Calu3 (cell line): ENCODE data around the gene TNKS1BP1. TPM values are rescaled to one million over a fixed set of nuclear protein-coding genes. Genes with fewer than 3 reads are reported as not detected.

Experiments
- BruUV-seq: library from RNA; stranded (reverse); fragments of 400-500 nt; replicated peaks from 2 replicates; lab custom pipeline; 2021; lab: Mats Ljungman, UMichigan
- CTCF ChIA-PET: fragments of 300-600 bp; sonication (Branson Sonifier 250); formaldehyde crosslinking; loops from one replicate; lab custom pipeline; 2022; ENCODE audit warnings: antibody characterized with exemption; lab: Charles Lee
- DNase-seq: peaks from one replicate; pipeline ENCODE4 v3.0.0; 2022
- H3K27ac Mint-ChIP-seq: one replicate; pipeline ENCODE4 v1.8.0; 2022; ENCODE audit warnings: mixed read lengths; ENCODE audit not compliant: unreplicated experiment
- H3K27me3 Mint-ChIP-seq: one replicate; pipeline ENCODE4 v1.8.0; 2022; ENCODE audit warnings: mixed read lengths; ENCODE audit not compliant: unreplicated experiment
- H3K36me3 Mint-ChIP-seq: one replicate; pipeline ENCODE4 v1.8.0; 2022; ENCODE audit warnings: mild to moderate bottlenecking, moderate library complexity, mixed read lengths; ENCODE audit not compliant: insufficient read depth, unreplicated experiment
- H3K4me1 Mint-ChIP-seq: one replicate; pipeline ENCODE4 v1.8.0; 2022; ENCODE audit warnings: mild to moderate bottlenecking, low read depth, mixed read lengths; ENCODE audit not compliant: unreplicated experiment
- H3K4me3 Mint-ChIP-seq: one replicate; pipeline ENCODE4 v1.8.0; 2022; ENCODE audit warnings: mild to moderate bottlenecking, low read depth, moderate library complexity, mixed read lengths; ENCODE audit not compliant: unreplicated experiment
- H3K9me3 Mint-ChIP-seq: one replicate; pipeline ENCODE4 v1.8.0; 2022; ENCODE audit warnings: low read depth, mixed read lengths; ENCODE audit not compliant: unreplicated experiment
- intact Hi-C: fragments of 100-400 bp; cut with micrococcal nuclease; formaldehyde crosslinking; loops from one replicate; pipeline ENCODE4 v1.10.0; 2022; ENCODE audit not compliant: unreplicated experiment
- total RNA-seq: library from RNA; stranded (reverse); gene quantifications from 2 replicates; pipeline ENCODE4 v1.2.3, GENCODE V29; 2022
- TF ChIP-seq, protein P1 (sequence below): fragments of 200-600 bp; IDR thresholded peaks from one replicate; pipeline ENCODE4 v1.8.0; 2022; ENCODE audit warnings: antibody characterized with exemption; ENCODE audit not compliant: unreplicated experiment

The TNKS1BP1 gene
- total RNA-seq, 1 experiment from 2014 or later, result 151 TPM

DNA sequence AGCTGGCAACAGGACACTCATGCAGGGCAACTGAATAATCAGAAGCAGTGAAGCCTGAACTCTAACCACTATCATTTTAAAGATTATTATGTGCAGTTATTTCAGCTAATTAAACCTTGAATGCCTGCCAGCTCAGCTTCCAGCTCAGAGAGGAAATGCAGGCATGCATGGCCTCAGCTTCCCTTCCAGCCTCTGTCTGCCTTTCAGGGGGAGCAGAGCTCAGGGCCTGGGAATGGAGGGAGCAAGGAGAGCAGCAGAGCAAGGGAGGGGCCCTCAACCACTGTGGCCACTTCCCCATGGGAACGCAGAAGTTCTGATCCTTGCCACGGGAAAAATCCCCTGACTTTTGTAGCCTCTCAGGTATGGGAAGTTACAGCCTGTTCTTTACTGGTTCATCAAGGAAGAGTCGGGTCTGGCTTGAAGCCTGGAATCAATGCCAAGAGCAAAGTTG is 55.2 kb downstream of the TNKS1BP1 start:
- CTCF ChIA-PET, result interaction anchor here (0.6 kb wide), 1 partner anchor 21 kb away, joined by 4 read pairs; no protein-coding TSS in a partner anchor
- no peak for DNase-seq
- no peaks in the 10 kb centered on the region for H3K27me3 Mint-ChIP-seq

DNA sequence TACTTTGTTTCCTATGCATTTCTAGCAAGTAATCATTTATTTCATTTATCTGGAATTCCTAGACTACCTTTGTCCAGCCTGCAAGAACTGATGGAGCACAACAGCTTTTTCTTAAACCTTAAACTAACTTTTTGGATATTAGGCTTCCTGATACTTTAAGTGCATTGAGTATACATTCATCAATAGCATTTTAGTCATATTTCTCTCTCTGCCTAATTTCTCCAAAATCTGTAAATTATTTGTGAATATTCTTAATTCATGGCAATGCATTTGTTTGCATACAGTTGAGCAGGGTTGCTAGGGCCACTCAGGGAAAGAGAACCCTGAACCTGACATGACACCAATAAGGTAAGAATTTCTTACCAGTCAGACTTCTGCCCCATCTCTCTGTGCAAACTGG is 58.6 kb downstream of the TNKS1BP1 start:
- CTCF ChIA-PET, result no interaction called here
- Mint-ChIP-seq H3K27ac (no peak overlapping the region), H3K4me3 (no peak overlapping the region), H3K36me3 (no peaks in the 10 kb centered on the region), H3K4me1 (peaks cover 8% of the 10 kb centered on the region), H3K9me3 (no peaks in the 10 kb centered on the region), H3K27me3 (no peaks in the 10 kb centered on the region)
- TF ChIP-seq, protein P1, sequence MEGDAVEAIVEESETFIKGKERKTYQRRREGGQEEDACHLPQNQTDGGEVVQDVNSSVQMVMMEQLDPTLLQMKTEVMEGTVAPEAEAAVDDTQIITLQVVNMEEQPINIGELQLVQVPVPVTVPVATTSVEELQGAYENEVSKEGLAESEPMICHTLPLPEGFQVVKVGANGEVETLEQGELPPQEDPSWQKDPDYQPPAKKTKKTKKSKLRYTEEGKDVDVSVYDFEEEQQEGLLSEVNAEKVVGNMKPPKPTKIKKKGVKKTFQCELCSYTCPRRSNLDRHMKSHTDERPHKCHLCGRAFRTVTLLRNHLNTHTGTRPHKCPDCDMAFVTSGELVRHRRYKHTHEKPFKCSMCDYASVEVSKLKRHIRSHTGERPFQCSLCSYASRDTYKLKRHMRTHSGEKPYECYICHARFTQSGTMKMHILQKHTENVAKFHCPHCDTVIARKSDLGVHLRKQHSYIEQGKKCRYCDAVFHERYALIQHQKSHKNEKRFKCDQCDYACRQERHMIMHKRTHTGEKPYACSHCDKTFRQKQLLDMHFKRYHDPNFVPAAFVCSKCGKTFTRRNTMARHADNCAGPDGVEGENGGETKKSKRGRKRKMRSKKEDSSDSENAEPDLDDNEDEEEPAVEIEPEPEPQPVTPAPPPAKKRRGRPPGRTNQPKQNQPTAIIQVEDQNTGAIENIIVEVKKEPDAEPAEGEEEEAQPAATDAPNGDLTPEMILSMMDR, result no peak
- no TSS peak for BruUV-seq
- DNase-seq, result no peak
- intact Hi-C loops, result no loop called here

More for the DNA sequence above, 55.2 kb downstream of the TNKS1BP1 start:
- TF ChIP-seq, protein P1, result no peak
- no peaks in the 10 kb centered on the region for H3K36me3 Mint-ChIP-seq
- H3K27ac Mint-ChIP-seq, result no peak overlapping the region
- no TSS peak for BruUV-seq
- no peak overlapping the region for H3K4me3 Mint-ChIP-seq
- peaks cover 2% of the 10 kb centered on the region for H3K9me3 Mint-ChIP-seq
- peaks cover 1% of the 10 kb centered on the region for H3K4me1 Mint-ChIP-seq
- intact Hi-C loops, result no loop called here

DNA sequence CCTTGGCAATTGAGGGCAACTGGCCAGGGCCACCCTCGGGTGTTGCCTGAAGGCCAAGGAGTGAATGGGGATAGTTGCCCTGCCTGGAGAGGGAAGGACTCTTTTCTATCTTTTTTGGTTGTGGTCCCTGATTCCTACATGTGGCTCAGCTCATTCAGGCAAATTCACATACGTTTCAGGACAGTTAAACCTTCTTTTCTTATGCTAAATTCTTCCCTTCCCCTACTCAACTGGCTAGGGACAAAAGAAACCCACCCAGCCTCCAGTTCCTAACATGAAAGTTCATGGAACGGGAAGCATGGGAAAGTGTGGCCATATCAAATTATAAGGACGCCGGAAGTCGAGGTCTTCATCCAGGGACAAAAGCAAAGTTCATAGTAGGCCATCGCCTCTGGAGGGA is 61.4 kb downstream of the TNKS1BP1 start:
- Mint-ChIP-seq H3K4me1 (peaks cover 8% of the 10 kb centered on the region), H3K9me3 (no peaks in the 10 kb centered on the region), H3K27me3 (no peaks in the 10 kb centered on the region), H3K27ac (no peak overlapping the region), H3K4me3 (no peak overlapping the region), H3K36me3 (no peaks in the 10 kb centered on the region)
- TF ChIP-seq, protein P1, result no peak
- intact Hi-C loops, result no loop called here
- BruUV-seq, result no TSS peak
- CTCF ChIA-PET, result no interaction called here
- DNase-seq, result no peak

DNA sequence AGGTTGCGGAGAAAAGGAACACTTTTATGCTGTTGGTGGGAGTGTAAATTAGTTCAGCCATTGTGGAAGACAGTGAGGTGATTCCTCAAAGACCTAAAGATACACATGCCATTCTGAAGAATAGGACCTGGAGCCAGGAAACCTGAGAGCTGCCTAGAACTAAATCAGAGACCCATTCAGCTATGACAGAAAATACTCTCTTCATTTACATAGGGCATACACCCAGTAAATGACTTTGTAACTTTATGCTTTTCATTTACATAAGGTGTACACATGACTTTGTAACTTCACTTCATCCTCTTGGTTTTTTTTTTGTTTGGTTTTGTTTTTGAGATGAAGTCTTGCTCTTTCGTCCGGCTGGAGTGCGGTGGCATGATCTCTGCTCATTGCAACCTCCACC is 62.6 kb downstream of the TNKS1BP1 start:
- Mint-ChIP-seq H3K4me1 (peaks cover 8% of the 10 kb centered on the region), H3K4me3 (no peak overlapping the region), H3K36me3 (no peaks in the 10 kb centered on the region), H3K27me3 (no peaks in the 10 kb centered on the region), H3K9me3 (no peaks in the 10 kb centered on the region), H3K27ac (no peak overlapping the region)
- DNase-seq, result no peak
- TF ChIP-seq, protein P1, result no peak
- intact Hi-C loops, result no loop called here
- CTCF ChIA-PET, result no interaction called here
- no TSS peak for BruUV-seq
